Prostate gland (tissue), 2 donors: ENCODE results near the gene SMIM23. TPM values are rescaled to one million over a fixed set of nuclear protein-coding genes. Genes with fewer than 3 reads are reported as not detected.

Source experiments
- DNase-seq: peaks from one replicate; pipeline ENCODE4 v3.0.0-alpha.2; 2019; ENCODE audit warnings: low spot score
- H3K27ac ChIP-seq, 2 donors: fragments of 200-600 bp; sonication (generic); 2 replicates each; pipeline ENCODE4 v1.5.1; 2017 to 2019
- H3K27me3 ChIP-seq: fragments of 200-600 bp; sonication (generic); replicated peaks from 2 replicates; pipeline ENCODE4 v1.5.1; 2019; ENCODE audit not compliant: insufficient read depth
- H3K36me3 ChIP-seq, 2 donors: fragments of 200-600 bp; sonication (generic); 1 replicate in 1 of 2; 2 replicates in 1 of 2; pipeline versions ENCODE4 v1.5.1 to v1.8.1; 2017 to 2019
- H3K4me1 ChIP-seq: fragments of 200-600 bp; sonication (generic); replicated peaks from 2 replicates; pipeline ENCODE4 v1.5.1; 2019
- H3K4me3 ChIP-seq, 2 donors: fragments of 200-600 bp; sonication (generic); 2 replicates each; pipeline ENCODE4 v1.5.1; 2017 to 2019
- H3K9me3 ChIP-seq: fragments of 200-600 bp; sonication (generic); 2 replicates; pipeline ENCODE4 v1.5.1; 2017
- POLR2A ChIP-seq: fragments of 450-650 bp; IDR thresholded peaks from one replicate; pipeline ENCODE4 v1.6.1; 2016; ENCODE audit warnings: antibody characterized with exemption, mild to moderate bottlenecking
- POLR2AphosphoS5 ChIP-seq: sonication (generic); formaldehyde crosslinking; IDR thresholded peaks from one replicate; pipeline ENCODE4 v1.6.1; 2017; ENCODE audit warnings: antibody characterized with exemption
- whole genome bisulfite sequencing: methylation state at CpG from one replicate; pipeline ENCODE4 v1.1.5; 2018; 5-methylcytosine and 5-hydroxymethylcytosine counted together
- intact Hi-C: fragments of 100-400 bp; cut with DNase I; formaldehyde crosslinking; loops from one replicate; pipeline ENCODE4 v1.14.2; 2022
- total RNA-seq, 2 donors: library from RNA; depleted of rRNA; stranded (reverse); fragments of >200 nt; gene quantifications; one replicate each; pipeline ENCODE4 v1.1.0, GENCODE V29; 2016
- TF ChIP-seq, protein P1 (sequence below), 4 experiments: fragments of 200-600 bp in 2 of 4; fragments of 450-650 bp in 2 of 4; sonication (generic) in 2 of 4; IDR thresholded peaks; 1 replicate in 3 of 4; 2 replicates in 1 of 4; pipeline ENCODE4 v1.5.1; 2016 to 2019; ENCODE audit warnings: antibody characterized with exemption in 4 of 4, mild to moderate bottlenecking in 2 of 4, moderate library complexity in 2 of 4

Gene SMIM23
- total RNA-seq, 2 donors from 2014 or later, result not detected

DNA sequence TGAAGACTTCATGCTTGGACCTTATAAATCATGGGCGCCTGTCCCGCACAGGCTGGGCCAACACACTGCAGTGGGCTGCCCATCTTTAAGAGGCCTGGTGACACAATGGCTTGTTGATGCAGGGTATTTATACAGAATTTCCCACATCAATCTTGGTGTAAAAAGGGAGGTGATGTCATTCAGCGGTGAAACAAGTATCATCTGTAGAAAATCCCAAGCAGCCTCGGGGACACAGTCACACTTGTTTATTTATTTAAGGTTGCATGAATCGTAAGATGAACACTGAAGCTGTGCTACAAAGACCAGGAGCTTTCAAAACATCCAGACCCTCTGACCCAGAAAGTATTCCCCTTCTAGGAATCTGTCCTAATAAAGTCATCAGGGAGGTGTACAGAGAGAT lies 40.5 kb downstream of the SMIM23 start:
- no peak for TF ChIP-seq POLR2A
- TF ChIP-seq, protein P1, sequence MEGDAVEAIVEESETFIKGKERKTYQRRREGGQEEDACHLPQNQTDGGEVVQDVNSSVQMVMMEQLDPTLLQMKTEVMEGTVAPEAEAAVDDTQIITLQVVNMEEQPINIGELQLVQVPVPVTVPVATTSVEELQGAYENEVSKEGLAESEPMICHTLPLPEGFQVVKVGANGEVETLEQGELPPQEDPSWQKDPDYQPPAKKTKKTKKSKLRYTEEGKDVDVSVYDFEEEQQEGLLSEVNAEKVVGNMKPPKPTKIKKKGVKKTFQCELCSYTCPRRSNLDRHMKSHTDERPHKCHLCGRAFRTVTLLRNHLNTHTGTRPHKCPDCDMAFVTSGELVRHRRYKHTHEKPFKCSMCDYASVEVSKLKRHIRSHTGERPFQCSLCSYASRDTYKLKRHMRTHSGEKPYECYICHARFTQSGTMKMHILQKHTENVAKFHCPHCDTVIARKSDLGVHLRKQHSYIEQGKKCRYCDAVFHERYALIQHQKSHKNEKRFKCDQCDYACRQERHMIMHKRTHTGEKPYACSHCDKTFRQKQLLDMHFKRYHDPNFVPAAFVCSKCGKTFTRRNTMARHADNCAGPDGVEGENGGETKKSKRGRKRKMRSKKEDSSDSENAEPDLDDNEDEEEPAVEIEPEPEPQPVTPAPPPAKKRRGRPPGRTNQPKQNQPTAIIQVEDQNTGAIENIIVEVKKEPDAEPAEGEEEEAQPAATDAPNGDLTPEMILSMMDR (IDR thresholded peaks at IDR 0.05), result no peak
- no peak for TF ChIP-seq POLR2AphosphoS5
- Histone ChIP-seq H3K36me3 (no peaks in the 10 kb centered on the region), H3K27ac (no peak overlapping the region), H3K9me3 (no peaks in the 10 kb centered on the region), H3K4me3 (no peak overlapping the region), H3K27me3 (no peaks in the 10 kb centered on the region), H3K4me1 (no peaks in the 10 kb centered on the region)
- intact Hi-C loops, result no loop called here
- WGBS, result 48% methylated on average over 5 of the region's 5 CpGs
- no peak for DNase-seq

DNA sequence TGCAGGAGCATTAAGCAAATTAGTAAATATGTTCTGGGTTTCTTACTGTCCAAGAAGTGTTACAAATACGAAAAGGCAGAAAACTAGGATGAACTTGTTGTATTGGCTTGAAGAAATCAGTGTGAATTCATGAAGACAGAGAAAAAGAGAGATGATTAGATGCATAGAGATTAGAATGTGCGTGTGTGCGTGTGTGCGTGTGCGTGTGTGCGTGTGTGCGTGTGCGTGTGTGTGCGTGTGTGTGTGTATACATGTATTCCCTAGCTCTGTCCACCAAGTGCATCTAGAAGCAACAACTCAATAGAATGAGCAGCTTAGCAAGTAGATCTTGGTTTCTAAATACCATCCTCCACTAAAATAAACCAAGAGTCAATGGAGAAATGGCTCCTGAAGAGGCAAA lies 41.5 kb downstream of the SMIM23 start:
- WGBS, result 97% methylated on average over 9 of the region's 9 CpGs
- no peaks in the 10 kb centered on the region for H3K27me3 ChIP-seq
- intact Hi-C loops, result no loop called here
- no peak for TF ChIP-seq POLR2AphosphoS5
- TF ChIP-seq POLR2A, result no peak
- TF ChIP-seq, protein P1 (IDR thresholded peaks at IDR 0.05), result no peak
- no peaks in the 10 kb centered on the region for H3K4me1 ChIP-seq
- no peak overlapping the region for H3K27ac ChIP-seq
- no peaks in the 10 kb centered on the region for H3K36me3 ChIP-seq
- H3K4me3 ChIP-seq, result no peak overlapping the region
- DNase-seq, result no peak
- no peaks in the 10 kb centered on the region for H3K9me3 ChIP-seq

DNA sequence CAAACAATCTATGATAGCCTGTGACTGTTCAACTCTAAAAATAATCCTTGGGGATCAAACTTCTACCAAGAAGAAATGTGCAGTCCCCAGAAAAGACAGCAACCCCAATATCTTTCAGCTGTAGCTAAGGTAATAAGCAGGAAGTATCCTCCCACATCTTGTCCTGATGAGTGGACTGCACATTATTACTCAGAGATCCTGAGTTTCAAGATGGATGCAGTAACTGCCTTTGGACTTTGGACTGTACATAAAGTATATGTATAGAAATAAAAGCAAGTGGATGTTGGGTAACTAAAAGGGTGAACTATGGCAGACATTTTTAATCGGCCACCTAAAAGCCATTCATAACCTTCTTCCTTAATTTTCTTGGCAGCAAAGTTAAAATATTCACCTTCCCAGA lies 45.1 kb downstream of the SMIM23 start:
- Histone ChIP-seq H3K27me3 (no peaks in the 10 kb centered on the region), H3K36me3 (no peaks in the 10 kb centered on the region), H3K27ac (no peak overlapping the region), H3K4me3 (no peak overlapping the region), H3K4me1 (no peaks in the 10 kb centered on the region), H3K9me3 (no peaks in the 10 kb centered on the region)
- intact Hi-C loops, result no loop called here
- WGBS, result 73% methylated on average over 1 of the region's 1 CpG
- DNase-seq, result no peak
- TF ChIP-seq, protein P1 (IDR thresholded peaks at IDR 0.05), result no peak

DNA sequence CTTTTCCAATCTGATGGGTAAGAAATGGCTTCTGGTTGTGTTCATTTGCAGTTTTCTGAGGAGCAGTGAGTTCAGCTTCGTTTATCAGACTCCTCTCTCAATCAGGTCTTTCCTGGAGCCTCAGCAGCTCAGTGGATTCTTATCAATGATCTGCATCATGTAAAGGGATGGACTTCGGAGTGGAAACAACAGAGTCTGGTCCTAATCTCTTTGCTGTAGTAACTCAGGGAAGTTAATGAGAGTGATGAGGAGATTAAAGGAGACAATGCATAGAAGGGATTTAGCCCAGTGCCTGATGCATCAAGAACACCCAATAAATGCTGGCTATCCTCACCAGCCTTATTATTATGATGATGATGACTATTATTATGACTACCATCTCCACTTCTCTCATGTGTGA lies 47.2 kb downstream of the SMIM23 start:
- Histone ChIP-seq H3K4me3 (no peak overlapping the region), H3K36me3 (no peaks in the 10 kb centered on the region), H3K4me1 (no peaks in the 10 kb centered on the region), H3K27ac (no peak overlapping the region), H3K9me3 (no peaks in the 10 kb centered on the region), H3K27me3 (no peaks in the 10 kb centered on the region)
- intact Hi-C loops, result no loop called here
- no peak for DNase-seq
- 60% methylated on average over 2 of the region's 2 CpGs for WGBS
- TF ChIP-seq POLR2A (no peak), POLR2AphosphoS5 (no peak)
- TF ChIP-seq, protein P1 (IDR thresholded peaks at IDR 0.05), result no peak

- H3K9me3 ChIP-seq, result no peaks in the 10 kb centered on the region
- H3K36me3 ChIP-seq, result no peaks in the 10 kb centered on the region
- 97% methylated on average over 2 of the region's 2 CpGs for WGBS
- no peak for TF ChIP-seq POLR2AphosphoS5
- TF ChIP-seq, protein P1 (IDR thresholded peaks at IDR 0.05), result no peak
- TF ChIP-seq POLR2A, result no peak
- H3K4me1 ChIP-seq, result no peaks in the 10 kb centered on the region
- no peaks in the 10 kb centered on the region for H3K27me3 ChIP-seq
- intact Hi-C loops, result no loop called here
- no peak for DNase-seq
- no peak overlapping the region for H3K27ac ChIP-seq
- H3K4me3 ChIP-seq, result no peak overlapping the region
Measured at GRCh38 chr5:171834461-171834860, 48.8 kb downstream of the SMIM23 start.
